Activated B cell treated with CpG ODN at 0.5 μM for 24 hours (primary cell): ENCODE measurements around the gene BEND7. TPM values are rescaled to one million over a fixed set of nuclear protein-coding genes. Genes with fewer than 3 reads are reported as not detected.

Experiments
- ATAC-seq: fragments of 200-7000 bp; cut with Tn5 transposase; one replicate; pipeline ENCODE4 v1.10.0; 2021; ENCODE audit warnings: low read depth, mild to moderate bottlenecking, moderate library complexity
- CTCF ChIA-PET: fragments of 350-600 bp; sonication (Branson Sonifier 250); formaldehyde crosslinking; loops from one replicate; lab custom pipeline; 2021; ENCODE audit warnings: antibody characterized with exemption; lab: Charles Lee
- POLR2A ChIA-PET: fragments of 350-600 bp; sonication (Branson Sonifier 250); formaldehyde crosslinking; loops from one replicate; lab custom pipeline; 2021; ENCODE audit warnings: antibody characterized with exemption; lab: Charles Lee
- DNase-seq: peaks from one replicate; pipeline ENCODE4 v3.0.0; 2022
- H3K27ac Mint-ChIP-seq: one replicate; pipeline ENCODE4 v1.8.0; 2020; ENCODE audit warnings: mixed read lengths
- H3K27me3 Mint-ChIP-seq: one replicate; pipeline ENCODE4 v1.8.0; 2021; ENCODE audit warnings: mixed read lengths
- H3K36me3 Mint-ChIP-seq: one replicate; pipeline ENCODE4 v1.8.0; 2021; ENCODE audit warnings: low read depth, mixed read lengths
- H3K4me1 Mint-ChIP-seq: one replicate; pipeline ENCODE4 v1.8.0; 2021; ENCODE audit warnings: mixed read lengths
- H3K4me3 Mint-ChIP-seq: one replicate; pipeline ENCODE4 v1.8.0; 2020; ENCODE audit warnings: mild to moderate bottlenecking, mixed read lengths
- H3K9me3 Mint-ChIP-seq: one replicate; pipeline ENCODE4 v1.8.0; 2020; ENCODE audit warnings: mixed read lengths
- intact Hi-C: fragments of 100-400 bp; cut with micrococcal nuclease; formaldehyde crosslinking; loops from one replicate; pipeline ENCODE4 v1.15.1; 2024
- total RNA-seq: library from RNA; stranded (reverse); gene quantifications from 2 replicates; pipeline ENCODE4 v1.2.3, GENCODE V29; 2022
- TF ChIP-seq, protein P1 (sequence below): fragments of 200-600 bp; IDR thresholded peaks from one replicate; pipeline ENCODE4 v1.8.0; 2022; ENCODE audit warnings: antibody characterized with exemption, mild to moderate bottlenecking

Gene BEND7
- total RNA-seq, 1 donor from 2014 or later: not detected

DNA sequence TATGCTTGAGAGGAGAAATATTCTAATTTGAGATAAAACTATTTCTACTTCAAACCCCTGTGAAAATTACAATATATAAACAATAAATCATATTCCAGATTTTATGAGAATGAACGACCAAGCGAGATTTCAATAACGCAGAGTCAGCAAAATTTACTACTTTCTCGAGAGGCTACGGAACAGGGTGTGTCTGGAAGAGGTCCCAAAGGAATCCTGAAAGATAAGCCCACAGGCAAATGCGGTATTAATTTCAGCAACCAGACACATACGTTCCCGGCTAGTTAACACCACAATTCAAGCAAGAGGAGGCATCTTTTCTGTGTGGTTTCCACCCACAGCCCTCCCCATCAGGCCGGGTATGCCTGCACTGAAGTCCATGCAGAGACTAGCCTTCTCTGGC is 26.4 kb downstream of the BEND7 start:
- Mint-ChIP-seq H3K36me3 (no peaks in the 10 kb centered on the region), H3K4me1 (no peaks in the 10 kb centered on the region), H3K4me3 (no peak overlapping the region), H3K27ac (no peak overlapping the region), H3K27me3 (peaks cover 9% of the 10 kb centered on the region), H3K9me3 (no peaks in the 10 kb centered on the region)
- DNase-seq (no peak), ATAC-seq (no peak)
- ChIA-PET CTCF (no interaction called here), POLR2A (no interaction called here)
- TF ChIP-seq, protein P1, sequence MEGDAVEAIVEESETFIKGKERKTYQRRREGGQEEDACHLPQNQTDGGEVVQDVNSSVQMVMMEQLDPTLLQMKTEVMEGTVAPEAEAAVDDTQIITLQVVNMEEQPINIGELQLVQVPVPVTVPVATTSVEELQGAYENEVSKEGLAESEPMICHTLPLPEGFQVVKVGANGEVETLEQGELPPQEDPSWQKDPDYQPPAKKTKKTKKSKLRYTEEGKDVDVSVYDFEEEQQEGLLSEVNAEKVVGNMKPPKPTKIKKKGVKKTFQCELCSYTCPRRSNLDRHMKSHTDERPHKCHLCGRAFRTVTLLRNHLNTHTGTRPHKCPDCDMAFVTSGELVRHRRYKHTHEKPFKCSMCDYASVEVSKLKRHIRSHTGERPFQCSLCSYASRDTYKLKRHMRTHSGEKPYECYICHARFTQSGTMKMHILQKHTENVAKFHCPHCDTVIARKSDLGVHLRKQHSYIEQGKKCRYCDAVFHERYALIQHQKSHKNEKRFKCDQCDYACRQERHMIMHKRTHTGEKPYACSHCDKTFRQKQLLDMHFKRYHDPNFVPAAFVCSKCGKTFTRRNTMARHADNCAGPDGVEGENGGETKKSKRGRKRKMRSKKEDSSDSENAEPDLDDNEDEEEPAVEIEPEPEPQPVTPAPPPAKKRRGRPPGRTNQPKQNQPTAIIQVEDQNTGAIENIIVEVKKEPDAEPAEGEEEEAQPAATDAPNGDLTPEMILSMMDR: no peak
- intact Hi-C loops: no loop called here

DNA sequence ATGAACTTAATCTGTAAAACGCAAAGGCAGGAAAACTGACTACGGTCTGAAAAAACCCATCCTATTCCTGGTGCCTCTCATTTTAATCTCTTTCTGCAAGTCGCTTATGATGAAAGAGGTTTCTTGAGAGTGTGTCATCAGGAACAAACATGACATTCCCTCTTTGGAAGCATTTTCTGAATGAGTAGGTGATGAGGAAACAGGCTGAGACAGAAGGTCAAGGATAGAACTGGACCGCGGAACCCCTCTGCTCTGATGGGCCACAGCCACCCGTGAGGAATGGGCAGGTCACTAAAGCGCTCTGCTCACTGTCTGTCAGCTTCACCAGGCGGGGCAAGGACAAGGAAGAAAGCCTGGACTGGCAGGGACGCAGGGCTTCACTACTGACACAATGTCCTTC is 28.6 kb downstream of the BEND7 start:
- CTCF ChIA-PET: no interaction called here
- intact Hi-C loops: no loop called here
- ATAC-seq: no peak

DNA sequence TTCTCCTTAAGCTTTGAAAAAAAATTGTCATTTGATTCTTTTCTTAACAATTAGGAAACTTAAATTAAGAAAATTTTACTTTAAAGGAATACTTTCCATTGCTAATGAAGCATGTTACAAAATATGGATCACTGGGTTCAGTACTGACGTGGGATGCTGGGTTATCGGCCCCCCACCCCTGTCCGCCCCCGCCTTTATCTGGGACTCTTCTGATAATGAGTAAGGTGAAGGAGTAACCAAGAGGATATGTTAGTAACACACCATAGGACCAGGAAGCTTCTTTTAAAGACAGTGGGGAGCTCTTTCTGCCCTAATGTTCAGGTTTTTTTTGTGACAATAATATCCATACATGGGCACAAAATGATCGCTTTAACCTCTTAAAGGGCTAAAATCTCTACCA is 29.7 kb downstream of the BEND7 start:
- intact Hi-C loops: no loop called here
- H3K27me3 Mint-ChIP-seq: peaks cover 10% of the 10 kb centered on the region
- H3K4me3 Mint-ChIP-seq: no peak overlapping the region
- H3K27ac Mint-ChIP-seq: no peak overlapping the region
- no peaks in the 10 kb centered on the region for H3K4me1 Mint-ChIP-seq
- no peaks in the 10 kb centered on the region for H3K9me3 Mint-ChIP-seq
- no peak for DNase-seq
- no peaks in the 10 kb centered on the region for H3K36me3 Mint-ChIP-seq
- no peak for ATAC-seq
- CTCF ChIA-PET: no interaction called here
- TF ChIP-seq, protein P1: no peak
- POLR2A ChIA-PET: interaction anchor here (0.7 kb wide), 1 partner anchor 8 kb away, joined by 4 read pairs; no protein-coding TSS in a partner anchor

More for the DNA sequence above, 28.6 kb downstream of the BEND7 start:
- H3K9me3 Mint-ChIP-seq: no peaks in the 10 kb centered on the region
- POLR2A ChIA-PET: no interaction called here
- no peaks in the 10 kb centered on the region for H3K4me1 Mint-ChIP-seq
- no peak overlapping the region for H3K4me3 Mint-ChIP-seq
- no peaks in the 10 kb centered on the region for H3K36me3 Mint-ChIP-seq
- TF ChIP-seq, protein P1: no peak
- no peak overlapping the region for H3K27ac Mint-ChIP-seq
- DNase-seq: no peak
- H3K27me3 Mint-ChIP-seq: peaks cover 13% of the 10 kb centered on the region

- ChIA-PET CTCF (no interaction called here), POLR2A (no interaction called here)
Measured at GRCh38 chr10:13496931-13497330, 31.9 kb downstream of the BEND7 start.

GRCh38 chr10:13496164-13496563 is 32.6 kb downstream of the BEND7 start:
- intact Hi-C loops: no loop called here
- H3K9me3 Mint-ChIP-seq: no peaks in the 10 kb centered on the region
- no peak for DNase-seq
- H3K4me1 Mint-ChIP-seq: no peaks in the 10 kb centered on the region
- H3K4me3 Mint-ChIP-seq: no peak overlapping the region
- ATAC-seq: no peak
- H3K36me3 Mint-ChIP-seq: no peaks in the 10 kb centered on the region
- H3K27me3 Mint-ChIP-seq: peaks cover 11% of the 10 kb centered on the region
- TF ChIP-seq, protein P1: no peak
- ChIA-PET CTCF (no interaction called here), POLR2A (no interaction called here)
- H3K27ac Mint-ChIP-seq: no peak overlapping the region

More at GRCh38 chr10:13496931-13497330, 31.9 kb downstream of the BEND7 start:
- Mint-ChIP-seq H3K4me1 (no peaks in the 10 kb centered on the region), H3K27me3 (peaks cover 11% of the 10 kb centered on the region), H3K36me3 (no peaks in the 10 kb centered on the region), H3K27ac (no peak overlapping the region), H3K4me3 (no peak overlapping the region), H3K9me3 (no peaks in the 10 kb centered on the region)
- intact Hi-C loops: no loop called here
- ATAC-seq (no peak), DNase-seq (no peak)
- TF ChIP-seq, protein P1: no peak
